HG02970 (cell line): ENCODE measurements around the gene CCDC200.
"Not testable (repeated sequence)": the region's sequence is repeated elsewhere in the genome, so short reads cannot be mapped to it uniquely, and the experiment has no call there.

ENCODE experiments used
- ATAC-seq: cut with Tn5 transposase; IDR thresholded peaks from one replicate; pipeline ENCODE4 v1.9.1; 2021; ENCODE audit warnings: mild to moderate bottlenecking, moderate library complexity, moderate number of reproducible peaks; ENCODE audit not compliant: unreplicated experiment, low FRiP score

Gene CCDC200

DNA sequence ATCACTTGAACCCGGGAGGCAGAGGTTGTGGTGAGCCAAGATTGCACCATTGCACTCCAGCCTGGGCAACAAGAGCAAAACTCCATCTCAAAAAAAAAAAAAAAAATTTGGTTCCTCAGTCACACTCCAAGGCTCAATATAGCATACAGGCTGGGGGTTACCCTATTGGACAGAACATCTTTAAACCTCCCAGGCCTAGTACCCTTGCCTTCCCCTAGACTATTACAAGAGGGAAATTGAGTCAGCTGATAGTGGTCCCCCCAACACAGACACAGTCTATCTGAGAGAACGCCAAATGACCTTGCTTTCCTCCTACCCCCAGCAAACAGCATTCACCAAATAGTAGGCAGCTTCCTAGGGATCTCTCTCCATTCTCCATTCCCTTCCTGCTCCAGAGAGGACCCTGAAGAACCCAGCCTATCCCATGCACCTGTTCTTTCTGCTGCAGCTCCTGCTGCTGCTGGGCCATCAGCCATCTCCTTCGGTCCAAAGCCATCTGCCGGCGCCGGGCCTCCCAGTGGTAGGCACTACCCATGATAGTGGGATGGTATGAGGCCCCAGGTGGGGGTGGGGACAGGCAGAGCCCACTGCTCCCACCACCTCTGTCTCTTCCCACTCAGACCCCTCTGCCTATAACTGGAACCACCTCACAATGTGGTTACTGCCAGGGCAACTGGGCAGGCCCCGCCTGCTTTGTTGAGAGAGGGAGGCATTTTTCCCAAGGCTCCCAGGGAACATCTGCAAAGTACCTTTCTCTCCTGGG, at the start of gene CCDC200:
Gene CCDC200, minus strand, starts transcription at position 604 of the 763 bp plus-strand sequence. Its CDS starts 69 bp downstream, at position 535.
- ATAC-seq: not testable (repeated sequence)

DNA sequence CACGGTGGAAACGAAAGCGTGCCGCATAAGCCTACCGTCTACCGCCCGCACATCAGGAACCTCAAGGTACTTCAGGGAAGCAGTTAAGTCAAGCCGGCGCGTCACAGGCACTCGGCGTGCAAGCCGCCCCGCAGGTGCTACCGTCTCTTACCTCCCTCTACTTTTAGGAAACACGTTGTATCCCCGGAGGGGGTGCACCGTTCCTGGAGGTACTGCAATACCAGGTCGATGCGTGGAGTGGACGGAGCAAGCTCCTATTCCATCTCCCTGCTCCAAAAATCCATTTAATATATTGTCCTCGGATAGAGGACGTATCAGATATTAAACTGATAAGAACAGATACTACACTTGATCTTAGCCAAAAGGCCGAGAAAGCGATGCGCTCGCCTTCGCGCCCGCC, 44.5 kb upstream of the CCDC200 start:
- not testable (repeated sequence) for ATAC-seq

DNA sequence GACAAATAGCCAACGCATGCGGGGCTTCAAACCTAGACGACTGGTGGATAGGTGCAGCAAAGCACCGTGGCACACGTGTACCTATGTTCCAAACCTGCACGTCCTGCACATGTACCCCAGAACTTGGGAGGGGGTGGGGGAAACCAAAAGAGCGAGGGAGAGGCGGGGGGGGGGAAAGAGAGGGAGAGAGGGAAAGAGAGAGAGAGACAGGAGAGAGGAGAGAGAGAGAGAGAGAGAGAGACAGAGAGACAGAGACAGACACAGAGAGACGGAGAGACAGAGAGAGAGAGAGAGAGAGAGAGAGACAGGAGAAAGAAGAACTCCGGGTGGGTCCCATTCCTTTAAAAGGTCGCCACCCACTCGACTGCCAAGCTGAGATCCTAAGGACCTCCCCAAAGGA, 44.1 kb upstream of the CCDC200 start:
- not testable (repeated sequence) for ATAC-seq

DNA sequence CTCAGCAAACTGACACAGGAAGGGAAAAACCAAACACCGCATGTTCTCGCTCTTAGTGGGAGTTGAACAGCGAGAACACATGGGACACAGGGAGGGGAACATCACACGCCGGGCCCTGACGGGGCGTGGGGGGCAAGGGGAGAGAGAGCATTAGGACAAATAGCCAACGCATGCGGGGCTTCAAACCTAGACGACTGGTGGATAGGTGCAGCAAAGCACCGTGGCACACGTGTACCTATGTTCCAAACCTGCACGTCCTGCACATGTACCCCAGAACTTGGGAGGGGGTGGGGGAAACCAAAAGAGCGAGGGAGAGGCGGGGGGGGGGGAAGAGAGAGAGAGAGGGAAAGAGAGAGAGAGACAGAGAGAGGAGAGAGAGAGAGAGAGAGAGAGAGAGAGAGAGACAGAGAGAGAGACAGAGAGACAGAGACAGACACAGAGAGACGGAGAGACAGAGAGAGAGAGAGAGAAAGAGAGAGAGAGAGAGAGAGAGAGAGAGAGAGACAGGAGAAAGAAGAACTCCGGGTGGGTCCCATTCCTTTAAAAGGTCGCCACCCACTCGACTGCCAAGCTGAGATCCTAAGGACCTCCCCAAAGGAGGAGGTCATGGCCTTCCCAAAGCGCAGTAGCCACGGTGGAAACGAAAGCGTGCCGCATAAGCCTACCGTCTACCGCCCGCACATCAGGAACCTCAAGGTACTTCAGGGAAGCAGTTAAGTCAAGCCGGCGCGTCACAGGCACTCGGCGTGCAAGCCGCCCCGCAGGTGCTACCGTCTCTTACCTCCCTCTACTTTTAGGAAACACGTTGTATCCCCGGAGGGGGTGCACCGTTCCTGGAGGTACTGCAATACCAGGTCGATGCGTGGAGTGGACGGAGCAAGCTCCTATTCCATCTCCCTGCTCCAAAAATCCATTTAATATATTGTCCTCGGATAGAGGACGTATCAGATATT, 42.4 kb upstream of the CCDC200 start:
- ATAC-seq: not testable (repeated sequence)

DNA sequence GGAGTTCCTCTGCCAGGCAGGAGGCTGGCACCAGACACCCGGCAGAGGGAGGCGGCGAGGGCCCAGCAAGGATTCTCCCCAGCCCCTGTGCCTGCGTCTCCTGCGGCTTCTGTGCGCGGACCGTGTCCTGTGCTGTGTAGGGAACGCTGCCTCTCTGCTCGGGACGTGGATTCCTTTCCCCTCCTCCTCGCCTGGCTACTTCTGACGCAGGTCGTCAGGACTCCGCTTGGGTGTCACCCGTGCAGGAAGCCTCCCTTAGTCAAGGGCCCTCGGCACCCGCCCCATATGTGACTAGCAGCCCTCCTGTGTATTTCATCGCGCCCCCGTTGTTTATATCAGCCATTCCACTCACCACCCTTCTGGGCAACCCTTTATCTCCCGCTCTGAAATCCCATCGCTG, 18.0 kb upstream of the CCDC200 start:
- ATAC-seq: not testable (repeated sequence)

DNA sequence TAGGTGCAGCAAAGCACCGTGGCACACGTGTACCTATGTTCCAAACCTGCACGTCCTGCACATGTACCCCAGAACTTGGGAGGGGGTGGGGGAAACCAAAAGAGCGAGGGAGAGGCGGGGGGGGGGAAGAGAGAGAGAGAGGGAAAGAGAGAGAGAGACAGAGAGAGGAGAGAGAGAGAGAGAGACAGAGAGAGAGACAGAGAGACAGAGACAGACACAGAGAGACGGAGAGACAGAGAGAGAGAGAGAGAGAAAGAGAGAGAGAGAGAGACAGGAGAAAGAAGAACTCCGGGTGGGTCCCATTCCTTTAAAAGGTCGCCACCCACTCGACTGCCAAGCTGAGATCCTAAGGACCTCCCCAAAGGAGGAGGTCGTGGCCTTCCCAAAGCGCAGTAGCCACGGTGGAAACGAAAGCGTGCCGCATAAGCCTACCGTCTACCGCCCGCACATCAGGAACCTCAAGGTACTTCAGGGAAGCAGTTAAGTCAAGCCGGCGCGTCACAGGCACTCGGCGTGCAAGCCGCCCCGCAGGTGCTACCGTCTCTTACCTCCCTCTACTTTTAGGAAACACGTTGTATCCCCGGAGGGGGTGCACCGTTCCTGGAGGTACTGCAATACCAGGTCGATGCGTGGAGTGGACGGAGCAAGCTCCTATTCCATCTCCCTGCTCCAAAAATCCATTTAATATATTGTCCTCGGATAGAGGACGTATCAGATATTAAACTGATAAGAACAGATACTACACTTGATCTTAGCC, 12.4 kb upstream of the CCDC200 start:
- ATAC-seq: not testable (repeated sequence)

DNA sequence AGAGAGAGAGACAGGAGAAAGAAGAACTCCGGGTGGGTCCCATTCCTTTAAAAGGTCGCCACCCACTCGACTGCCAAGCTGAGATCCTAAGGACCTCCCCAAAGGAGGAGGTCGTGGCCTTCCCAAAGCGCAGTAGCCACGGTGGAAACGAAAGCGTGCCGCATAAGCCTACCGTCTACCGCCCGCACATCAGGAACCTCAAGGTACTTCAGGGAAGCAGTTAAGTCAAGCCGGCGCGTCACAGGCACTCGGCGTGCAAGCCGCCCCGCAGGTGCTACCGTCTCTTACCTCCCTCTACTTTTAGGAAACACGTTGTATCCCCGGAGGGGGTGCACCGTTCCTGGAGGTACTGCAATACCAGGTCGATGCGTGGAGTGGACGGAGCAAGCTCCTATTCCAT, 11.2 kb upstream of the CCDC200 start:
- ATAC-seq: not testable (repeated sequence)

DNA sequence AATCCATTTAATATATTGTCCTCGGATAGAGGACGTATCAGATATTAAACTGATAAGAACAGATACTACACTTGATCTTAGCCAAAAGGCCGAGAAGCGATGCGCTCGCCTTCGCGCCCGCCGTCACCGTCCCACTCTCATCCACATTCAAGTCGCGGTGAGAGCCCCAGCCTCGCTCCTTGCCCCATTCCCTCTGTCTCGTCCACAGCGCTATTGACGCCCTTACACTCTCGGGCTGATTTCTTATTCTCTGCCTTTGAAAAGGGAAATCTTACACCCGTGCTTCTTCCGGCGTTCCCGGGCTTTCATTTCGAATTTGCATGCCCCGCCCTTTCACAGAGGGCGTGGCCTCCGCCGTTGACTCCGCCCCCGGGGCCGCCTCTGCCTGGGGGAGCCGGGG, 5.5 kb upstream of the CCDC200 start, which contains the start of gene RNU2-1:
Gene RNU2-1, minus strand, starts transcription at position 101 of the 400 bp plus-strand sequence.
- not testable (repeated sequence) for ATAC-seq

DNA sequence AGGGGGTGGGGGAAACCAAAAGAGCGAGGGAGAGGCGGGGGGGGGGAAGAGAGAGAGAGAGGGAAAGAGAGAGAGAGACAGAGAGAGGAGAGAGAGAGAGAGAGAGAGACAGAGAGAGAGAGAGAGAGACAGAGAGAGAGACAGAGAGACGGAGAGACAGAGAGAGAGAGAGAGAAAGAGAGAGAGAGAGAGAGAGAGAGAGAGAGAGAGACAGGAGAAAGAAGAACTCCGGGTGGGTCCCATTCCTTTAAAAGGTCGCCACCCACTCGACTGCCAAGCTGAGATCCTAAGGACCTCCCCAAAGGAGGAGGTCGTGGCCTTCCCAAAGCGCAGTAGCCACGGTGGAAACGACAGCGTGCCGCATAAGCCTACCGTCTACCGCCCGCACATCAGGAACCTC, 4.8 kb upstream of the CCDC200 start:
- not testable (repeated sequence) for ATAC-seq

DNA sequence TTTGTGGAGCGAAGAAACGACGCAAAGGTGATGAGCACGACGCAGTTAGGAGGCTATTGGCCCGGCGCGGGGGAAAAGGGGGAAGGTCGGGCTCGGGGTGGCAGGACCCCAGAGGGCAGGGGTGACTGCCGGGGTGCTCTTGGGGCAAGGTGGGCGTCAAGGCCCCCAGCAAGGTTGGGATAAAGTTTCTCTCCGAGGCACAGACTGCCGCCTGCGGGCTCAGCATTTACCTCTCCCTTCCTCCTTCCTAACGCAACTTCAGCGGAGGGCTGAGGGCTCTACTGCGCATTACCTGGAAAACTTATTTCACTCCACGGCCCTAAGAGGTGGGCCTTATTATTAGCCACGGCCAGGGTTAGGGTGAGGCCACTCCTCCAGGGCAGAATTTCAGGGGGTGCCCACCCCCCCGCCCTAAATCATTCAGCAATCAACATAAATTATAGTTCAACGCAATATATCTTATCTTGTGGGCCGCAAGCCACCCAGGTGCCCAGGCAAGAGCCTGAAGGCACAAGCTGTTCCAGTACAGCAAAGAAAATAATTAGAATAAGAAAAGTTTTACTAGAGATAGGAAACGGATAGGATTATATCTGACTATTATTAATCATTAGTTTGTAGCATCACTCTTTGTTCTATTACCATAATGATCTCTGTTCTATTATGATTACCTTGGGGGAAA, 3.7 kb upstream of the CCDC200 start:
- ATAC-seq: not testable (repeated sequence)

DNA sequence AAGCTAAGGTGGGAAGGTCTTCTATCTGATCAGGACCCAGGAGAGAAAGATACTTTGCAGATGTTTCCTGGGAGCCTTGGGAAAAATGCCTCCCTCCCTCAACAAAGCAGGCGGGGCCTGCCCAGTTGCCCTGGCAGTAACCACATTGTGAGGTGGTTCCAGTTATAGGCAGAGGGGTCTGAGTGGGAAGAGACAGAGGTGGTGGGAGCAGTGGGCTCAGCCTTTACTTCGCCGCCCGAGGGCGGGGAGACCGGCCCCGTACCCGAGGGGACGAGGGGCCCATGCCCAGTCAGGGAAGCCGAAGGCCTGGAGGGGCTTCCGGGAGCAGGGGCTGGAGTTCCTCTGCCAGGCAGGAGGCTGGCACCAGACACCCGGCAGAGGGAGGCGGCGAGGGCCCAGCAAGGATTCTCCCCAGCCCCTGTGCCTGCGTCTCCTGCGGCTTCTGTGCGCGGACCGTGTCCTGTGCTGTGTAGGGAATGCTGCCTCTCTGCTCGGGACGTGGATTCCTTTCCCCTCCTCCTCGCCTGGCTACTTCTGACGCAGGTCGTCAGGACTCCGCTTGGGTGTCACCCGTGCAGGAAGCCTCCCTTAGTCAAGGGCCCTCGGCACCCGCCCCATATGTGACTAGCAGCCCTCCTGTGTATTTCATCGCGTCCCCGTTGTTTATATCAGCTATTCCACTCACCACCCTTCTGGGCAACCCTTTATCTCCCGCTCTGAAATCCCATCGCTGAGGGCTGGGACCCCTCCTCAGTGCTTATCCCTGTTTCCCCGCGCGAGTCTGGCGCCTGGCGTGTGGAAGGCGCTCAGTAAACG, 3.0 kb upstream of the CCDC200 start:
- ATAC-seq: not testable (repeated sequence)

DNA sequence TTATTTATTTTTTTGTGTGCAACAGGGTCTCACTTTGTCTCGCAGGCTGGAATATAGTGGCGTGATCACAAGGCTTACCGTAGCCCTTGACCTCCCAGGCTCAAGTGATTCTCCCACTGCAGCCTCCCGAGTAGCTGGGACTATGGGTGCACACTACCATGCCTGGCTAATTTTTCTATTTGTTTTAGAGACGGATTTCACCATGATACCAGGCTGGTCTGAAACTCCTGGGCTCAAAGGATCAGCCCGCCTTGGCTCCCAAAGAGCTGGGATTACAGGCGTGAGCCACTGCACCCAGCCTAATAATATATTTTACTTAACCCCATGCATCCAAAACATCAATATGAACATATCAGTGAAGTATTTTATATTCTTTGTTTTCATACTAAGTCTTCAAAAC, 2.0 kb downstream of the CCDC200 start:
- ATAC-seq: no peak

DNA sequence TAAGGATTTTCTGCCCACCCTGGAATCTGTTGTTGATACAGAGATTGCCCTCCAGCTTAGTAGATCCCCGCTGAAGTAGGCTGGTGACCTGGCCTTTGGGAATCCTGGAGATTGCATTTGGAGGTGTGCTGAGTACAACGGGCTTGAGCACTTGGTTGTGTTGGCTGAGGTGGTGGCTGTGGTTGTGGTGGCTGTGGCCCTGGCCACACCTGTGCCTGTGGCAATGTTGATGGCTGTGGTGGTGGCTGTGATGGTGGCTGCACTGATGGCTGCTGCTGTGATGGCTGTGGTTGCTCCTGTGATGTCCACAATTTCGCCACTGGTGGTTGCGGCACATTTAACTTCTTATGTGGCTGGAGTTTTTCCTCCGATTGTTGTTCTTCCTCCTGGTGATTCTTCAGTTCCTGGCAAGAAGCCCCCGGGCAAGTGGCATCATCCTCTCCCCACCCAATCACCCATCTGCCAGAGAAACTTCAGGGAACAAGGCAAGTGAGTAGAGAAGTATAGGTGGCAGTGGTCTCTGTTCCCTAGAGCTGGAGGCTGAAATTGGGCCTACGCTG, 4.2 kb downstream of the CCDC200 start:
- no peak for ATAC-seq

DNA sequence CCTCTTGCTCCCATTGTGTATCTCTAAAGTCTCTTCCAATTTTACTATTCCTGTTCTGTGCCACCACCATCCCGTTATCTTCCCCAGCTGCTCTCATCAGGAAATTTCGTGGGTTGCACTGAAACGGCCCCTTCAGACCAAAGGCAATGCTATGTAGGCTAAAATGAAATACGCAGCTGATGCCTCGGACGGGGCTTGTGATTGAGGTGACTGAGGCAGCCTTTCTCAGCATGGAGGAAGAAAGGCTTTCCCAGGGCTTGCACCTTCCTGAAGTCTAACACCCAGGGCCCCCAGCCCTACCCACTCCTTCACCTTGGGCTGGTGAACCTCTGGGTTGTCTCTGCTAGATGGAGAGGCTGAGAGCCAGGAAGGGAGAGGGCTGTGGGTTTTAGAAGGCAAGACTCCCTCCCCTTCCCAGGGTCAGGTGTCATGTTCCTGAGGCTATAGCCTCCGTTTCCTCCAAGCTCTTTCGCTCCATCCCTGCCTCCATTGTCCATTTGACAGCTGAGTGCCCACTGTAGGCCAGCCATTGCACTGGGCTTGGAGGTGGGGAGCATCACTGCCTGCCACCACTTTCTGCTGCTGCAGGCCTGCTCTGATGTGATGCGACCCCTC, 7.8 kb downstream of the CCDC200 start:
- ATAC-seq: no peak

DNA sequence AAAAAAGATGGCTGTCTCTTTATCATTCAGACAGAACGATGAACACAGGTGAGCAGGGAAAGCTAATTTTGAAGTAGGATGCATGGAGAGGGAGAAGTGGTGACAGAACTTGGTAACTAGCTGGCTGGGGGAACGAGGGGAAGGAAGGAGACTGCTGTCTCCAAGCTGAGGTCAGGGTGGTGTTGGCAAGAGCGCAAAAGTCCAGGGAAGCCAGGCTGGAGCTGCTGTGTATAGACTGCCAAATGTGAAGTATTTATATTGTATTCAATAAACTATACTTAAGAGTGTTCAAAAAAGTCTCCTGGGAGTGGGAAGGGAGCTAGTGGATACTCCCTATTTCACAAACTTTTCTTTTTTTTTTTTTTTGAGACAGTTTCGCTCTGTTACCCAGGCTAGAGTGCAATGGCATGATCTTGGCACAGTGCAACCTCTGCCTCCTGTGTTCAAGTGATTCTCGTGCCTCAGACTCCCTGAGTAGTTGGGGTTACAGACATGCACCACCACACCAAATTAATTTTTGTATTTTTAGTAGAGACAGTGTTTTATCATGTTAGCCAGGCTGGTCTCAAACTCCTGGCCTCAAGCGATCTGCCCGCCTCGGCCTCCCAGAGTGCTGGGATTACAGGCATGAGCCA, 8.6 kb downstream of the CCDC200 start:
- ATAC-seq: no peak

DNA sequence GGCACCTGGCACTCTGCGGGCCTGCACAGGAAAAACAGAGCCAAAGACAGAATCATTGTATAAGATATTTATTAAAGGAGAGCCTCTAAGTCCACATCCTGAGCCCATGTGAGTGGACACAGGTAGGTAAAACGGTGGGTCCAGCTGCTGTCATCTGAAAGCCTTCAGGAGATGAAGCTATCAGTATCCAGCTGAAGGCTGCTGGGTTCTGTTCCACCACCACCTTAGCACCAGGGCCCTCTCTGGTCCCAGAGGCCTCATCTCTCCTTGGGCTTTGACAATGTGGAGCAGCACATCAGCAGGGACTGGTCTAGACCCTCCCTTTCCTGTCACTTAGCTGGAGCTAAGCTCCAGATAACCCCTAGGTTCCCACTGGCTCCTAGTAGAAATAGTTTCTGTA, 9.4 kb downstream of the CCDC200 start:
- no peak for ATAC-seq

DNA sequence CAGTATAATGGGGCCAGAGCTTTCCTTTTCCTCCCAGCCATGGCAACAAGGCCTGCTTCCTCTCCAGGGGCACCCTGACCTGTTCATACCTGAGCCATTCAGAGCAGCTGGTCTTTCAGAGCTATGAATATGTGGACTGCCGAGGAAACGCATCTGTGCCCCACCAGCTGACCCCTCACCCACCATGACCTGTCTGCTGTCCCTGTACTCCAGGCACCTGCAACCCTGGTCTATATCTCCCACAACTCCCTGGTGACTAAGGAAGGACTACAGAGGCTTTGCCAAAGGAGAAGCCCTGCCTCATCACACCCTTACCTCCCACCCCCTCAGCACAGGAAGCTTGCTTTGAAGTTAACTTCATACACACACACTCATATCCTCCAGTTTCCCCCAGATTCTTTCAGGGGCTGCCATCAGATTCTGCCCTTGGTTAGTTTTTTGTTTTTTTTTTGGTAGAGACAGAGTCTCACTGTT, 10.8 kb downstream of the CCDC200 start:
- ATAC-seq: no peak
